Measurements from ENCODE around the gene ARSI.

The ARSI gene

DNA sequence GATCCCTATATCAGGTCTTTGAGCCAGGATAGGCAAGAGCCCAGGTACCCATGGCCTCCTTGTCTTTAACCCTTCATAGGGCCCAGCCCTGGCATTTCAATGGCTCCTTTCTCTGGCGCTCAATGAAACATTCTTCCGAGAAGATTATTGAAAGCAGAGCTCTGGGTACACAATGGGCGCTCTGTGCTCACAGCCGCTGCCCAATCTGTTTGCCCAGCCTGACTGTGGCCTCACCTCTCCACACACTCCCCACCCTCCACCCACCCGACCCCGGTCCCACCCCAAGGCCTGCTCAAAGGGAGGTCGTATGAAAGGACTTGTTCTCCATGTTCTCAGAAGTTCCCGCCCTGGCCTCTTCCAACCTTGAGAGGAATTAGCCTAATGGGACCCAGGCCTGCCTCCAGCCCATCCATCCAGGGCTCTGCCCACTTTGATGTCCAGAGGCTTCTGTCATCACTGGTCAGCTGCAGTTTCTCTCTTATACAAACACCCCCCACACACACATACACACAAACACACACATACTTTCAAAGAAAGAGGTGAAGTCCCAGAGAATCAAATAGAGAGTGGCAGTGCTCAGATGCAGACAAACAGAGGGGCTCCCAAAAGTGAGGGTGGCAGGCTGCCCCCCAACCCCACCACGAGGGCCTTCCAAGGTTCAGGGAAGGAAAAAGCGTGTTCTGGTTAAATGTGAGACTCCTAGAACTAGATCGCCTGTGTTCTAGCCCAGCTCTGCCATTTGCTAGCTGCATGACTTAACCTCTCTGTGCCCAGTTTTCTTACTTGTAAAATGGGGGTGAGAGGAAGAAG is 5.1 kb upstream of the ARSI start:
- no peak for DNase-seq (ENCODE audit: low spot score)

DNA sequence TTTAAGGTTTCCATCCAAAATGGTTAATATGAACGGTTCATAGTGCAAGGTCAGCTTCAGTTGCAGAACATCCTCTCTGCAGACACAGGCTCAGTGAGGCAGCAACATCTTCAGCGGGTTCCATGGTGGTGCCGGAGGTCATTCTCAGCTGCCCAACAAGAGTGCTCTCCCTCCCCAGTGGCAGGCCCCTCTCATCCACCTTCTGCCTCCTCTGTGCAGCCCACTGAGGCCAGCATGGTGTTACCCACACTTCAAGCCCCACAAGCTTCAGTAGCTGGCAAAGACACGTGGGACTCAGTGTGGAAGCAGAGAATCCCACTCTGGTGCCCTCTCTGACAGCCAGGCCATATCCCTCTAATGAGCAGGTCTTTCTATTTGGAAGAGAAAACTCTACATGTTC is 4.1 kb upstream of the ARSI start:
- DNase-seq (ENCODE audit: low spot score) = no peak

DNA sequence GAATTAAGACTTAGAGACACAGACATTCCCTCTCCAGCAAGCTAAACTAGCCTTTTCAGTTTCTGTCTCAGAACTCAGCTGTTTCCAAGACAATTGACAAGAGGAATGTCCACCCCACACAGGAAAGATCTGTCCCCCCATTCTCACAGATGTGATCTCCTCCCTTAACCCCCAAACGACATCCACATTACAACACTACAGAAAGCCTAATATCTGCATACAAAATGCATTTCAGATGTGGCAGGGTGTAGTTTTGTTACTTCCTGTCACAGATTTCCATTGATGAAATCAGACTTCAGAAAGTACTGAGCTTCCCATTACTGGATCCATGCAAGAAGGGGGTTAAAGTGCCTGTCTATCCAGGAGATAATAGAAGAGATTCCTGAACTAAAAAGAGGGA is 2.9 kb upstream of the ARSI start:
- no peak for DNase-seq (ENCODE audit: low spot score)

DNA sequence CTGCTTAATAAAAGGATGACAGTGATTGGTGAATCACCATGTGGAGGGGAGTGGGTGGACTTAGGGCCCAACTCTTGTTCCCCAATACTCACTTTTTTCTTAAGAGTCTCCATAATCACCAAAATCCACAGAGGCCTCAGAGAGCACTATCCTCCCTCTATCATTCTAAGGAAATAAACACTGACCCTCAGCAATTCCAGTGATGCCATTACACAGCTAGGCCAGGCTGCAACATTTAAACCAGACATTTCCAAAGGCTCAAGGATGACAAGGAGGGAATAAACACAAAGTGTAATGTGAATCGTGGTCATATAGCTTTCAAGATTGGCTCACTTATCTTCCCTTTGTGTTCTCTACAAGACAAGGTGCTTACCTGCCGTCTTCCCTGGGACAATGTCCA is 2.4 kb upstream of the ARSI start:
- DNase-seq (ENCODE audit: low spot score) = no peak

DNA sequence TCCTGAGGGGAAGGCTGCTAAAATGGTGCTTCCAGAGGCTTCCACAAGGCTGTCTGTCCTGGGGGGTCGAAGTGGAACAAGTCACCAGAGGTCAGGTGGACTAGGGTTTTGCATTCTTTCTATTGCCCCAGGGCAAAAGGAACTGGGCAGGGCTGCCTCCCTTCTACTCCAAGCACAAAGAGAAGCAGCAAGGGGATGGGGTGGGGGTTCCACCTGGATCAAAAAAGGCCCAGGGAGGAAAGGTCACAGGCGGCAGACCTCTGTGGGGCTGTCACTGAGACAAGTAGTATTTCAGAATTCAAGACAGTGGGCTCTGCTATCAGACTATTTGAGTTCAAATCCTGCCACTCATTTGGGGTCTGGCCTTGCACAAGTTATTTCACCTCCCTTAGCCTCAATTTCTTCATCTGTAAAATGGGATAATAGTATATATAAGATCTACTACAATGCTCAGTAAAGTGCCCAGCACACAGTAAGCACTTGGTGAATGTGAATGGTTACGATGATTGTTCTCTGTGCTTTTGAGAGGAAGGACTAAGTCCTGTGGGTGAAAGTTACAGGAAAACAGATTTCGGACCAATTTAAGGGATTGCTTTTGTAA is 1.9 kb upstream of the ARSI start:
- no peak for DNase-seq (ENCODE audit: low spot score)

DNA sequence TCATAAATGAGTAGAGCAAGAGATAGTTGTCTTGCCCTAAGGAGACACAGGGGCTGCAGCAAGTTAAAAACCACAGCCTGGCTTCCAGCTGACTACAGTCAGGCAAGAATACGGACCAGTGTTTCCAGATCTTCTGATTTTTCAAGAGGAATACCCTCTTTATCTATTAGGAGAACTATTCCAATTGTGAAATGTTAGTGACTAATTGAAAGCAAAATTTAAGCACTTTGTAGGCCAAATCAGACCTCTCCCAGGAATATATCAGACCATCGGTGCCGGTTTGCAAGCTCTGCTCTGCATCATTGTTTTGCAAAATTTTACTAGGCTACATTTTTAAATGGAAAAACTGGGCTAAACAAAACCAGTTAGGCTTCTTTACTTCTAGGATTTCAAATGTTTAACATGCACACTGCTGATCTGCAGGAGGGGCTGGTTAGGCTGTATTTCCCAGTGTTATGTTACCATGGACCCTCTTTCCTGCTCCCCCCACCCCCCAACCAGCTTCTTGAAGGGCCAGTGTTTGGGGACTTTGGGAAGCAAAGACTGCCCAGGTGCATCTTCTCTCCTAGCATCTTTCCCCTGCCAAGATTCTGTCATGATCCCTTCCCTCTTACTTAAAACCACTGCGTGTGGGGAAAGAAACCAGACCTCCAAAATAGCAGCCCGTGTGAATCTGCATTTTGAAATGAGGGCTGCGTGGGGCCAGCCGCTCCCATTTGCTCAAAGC is 1.1 kb upstream of the ARSI start:
- DNase-seq (ENCODE audit: low spot score) = no peak

DNA sequence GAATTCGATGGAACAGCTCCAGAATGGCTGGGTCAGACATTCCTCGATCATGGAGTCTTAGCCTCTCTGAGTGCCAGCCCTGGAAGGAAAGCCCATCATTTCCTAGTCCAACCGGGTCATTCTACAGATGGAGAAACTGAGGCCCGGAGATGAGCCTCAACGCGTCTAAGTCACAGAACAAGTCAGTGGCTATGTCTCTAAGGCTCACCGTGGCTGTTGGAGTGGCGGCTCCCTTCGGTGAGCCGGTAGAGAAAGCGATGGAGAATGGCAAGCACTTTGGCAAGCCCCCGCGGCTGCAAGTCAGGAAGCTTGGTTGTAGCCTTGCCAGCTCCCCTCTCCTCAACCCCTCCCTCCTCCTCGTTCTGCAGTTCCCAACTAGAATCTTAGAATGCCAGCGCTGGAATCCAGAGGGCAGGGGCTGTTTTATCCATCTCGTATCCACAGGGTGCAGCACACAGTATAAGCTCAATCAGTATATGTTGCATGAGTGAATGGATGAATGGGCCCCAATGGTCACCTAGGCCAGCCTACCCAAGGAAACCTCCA is 438 bp upstream of the ARSI start:
- DNase-seq (ENCODE audit: low spot score) = no peak

DNA sequence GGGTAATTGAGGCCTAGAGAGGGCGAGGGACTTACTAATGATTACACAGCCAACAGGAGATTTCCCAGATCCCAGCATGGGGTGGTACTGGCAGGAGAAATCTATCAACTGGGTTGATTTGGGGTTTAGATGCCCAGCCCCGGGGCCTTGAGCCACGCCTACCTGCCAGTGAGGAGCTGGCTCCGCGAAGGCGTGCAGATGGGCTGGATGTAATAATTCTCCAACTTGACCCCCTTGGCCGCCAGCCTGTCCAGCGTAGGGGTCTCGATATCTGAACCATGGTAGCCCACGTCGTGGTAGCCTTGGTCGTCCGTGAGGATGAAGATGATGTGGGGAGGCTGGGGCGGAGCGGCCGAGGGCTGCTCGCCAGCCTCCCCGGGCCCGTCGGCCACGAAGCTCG is 804 bp downstream of the ARSI start:
- no peak for DNase-seq (ENCODE audit: low spot score)

DNA sequence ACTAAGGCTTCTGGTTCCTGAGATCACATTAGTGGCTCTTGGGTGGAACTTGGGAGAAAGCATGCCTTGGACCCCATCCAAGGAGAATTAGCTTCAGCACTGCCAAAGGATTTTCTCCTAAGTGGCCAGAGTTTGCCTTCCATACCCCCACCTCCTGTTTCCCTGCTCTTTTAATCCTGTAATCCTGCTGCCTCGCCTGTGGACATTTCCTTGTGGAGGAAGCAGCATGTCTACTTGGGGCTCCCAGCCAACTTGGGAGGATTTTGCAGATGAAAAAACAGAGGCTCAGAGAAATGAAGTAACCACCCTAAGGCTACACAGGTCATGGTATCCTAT is 1.6 kb downstream of the ARSI start:
- DNase-seq (ENCODE audit: low spot score) = no peak

DNA sequence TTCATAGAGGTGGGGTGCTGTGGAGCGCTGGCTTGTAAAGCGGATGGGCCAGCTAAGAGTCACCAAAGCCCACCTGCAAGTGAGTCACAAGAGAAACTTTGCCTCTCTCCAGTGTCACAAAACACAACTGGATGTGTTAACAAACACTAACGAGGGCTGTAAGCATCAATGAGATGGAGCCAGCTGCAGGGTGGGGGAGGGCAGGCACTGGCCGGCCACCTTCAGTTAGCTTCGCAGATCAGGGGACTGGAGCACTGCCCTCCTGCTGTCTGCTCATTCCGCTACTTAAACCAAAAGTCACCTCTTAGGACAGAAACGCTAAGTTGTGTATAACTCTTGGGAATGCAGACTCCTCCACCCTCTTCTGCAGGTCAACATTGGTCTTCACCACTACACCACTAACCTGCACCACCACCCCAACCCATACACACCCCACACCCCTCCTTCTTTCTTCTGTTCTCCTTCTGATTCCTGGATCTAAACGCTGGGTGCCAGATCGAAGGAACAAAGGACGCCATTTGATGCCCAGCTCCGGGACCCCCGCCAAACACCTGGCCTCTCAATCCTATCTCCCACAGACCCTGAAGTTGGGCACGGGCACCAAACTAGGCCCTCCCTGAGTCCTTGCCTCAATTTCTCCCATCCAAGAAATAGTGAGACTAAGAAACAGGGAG is 2.1 kb downstream of the ARSI start:
- DNase-seq (ENCODE audit: low spot score) = no peak

DNA sequence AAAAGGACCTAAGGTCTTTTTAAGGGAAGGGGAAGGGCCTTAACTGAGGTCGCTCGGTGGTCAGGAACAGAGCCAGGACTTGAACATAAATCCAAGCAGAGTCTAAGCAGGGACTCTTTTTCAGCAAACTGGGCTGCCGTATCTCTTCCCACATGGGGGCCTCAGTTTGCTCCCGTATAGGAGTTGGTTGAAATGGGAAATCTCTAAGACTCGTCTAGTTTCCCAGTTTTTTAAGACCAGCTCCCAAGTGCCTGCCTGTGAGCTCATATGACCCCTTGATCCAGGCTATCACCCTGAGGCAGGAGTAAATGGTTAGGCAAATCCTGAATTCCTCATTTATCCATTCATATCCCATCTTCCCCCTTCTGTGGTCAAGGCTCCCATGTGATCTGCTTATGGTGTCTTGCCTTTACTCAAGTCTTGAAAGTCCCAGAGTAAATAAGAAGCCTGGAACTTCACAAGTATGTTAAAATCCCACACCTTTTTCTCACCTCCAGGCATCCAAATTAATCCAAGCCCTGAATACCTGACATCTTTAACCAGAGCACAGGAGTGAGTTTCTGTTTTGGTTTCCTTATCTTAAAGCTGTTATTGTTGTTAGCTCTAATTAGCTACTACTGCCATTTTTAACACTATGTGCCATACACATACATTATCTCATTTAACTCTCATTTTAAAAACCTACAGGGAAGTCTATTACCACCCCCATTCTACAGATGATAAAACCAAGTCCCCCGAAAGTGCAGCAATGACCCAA is 3.0 kb downstream of the ARSI start:
- DNase-seq (ENCODE audit: low spot score) = no peak

DNA sequence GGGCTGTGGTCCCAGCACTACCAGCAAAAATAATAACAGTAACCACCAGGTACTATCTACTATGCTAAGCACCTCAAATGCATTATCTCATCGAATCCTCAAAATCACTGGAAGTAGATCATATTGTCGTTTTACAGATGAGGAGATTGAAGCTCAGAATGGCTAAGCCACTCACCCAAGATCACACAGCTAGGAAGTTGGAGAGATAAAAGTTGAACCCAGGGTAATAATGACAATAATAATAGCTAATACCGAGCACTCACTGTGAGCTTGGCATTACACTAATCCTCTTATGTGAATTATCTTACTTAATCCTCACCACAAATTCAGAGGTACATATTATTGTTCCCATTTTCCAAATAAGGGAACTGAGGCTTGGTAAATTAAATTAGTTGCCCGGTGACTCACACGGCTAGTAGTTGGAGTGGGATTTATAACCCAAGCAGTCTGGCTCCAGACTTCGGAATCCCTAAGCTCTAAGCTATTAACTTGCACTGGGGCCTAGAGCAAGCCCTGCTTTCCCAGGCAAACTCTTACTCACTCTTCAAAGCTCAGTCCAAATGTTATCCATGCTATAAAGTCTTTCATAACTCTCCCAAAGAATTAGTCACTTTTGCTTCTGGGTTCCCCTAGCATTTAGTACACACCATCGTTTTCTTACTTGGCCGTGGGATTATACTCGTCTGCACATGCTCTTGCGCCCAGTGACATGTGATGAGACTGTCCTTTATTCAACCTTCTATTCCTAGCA is 3.8 kb downstream of the ARSI start:
- no peak for DNase-seq (ENCODE audit: low spot score)

DNA sequence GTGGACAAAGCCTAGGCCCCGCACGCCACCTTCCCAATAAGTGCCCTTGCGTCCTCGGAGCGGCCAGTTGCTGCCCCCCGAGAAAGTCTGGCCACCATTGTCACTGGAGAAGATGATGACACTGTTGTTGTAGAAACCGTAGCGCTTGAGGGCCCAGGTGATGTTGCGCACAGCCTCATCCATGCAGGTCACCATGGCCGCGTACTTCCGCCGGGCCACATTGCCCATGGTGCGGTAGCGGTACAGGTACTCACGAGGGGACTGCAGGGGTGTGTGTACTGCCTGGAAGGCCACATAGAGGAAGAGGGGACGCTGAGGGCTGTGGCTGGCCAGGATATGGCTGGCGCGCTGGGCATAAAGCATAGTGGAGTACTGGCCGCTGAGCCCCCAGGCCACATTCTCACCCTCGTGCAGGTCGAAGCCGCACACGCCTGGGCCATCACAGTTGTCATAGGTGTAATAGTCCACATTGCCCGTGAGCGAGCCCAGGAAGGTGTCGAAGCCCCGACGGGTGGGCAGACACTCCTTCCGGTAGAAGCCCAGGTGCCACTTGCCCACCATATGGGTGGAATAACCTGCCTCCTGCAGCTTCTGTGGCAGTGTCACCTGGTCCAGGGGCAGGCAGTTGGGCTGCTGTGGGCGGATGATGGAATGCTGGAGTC is 4.6 kb downstream of the ARSI start:
- DNase-seq (ENCODE audit: low spot score) = no peak

DNA sequence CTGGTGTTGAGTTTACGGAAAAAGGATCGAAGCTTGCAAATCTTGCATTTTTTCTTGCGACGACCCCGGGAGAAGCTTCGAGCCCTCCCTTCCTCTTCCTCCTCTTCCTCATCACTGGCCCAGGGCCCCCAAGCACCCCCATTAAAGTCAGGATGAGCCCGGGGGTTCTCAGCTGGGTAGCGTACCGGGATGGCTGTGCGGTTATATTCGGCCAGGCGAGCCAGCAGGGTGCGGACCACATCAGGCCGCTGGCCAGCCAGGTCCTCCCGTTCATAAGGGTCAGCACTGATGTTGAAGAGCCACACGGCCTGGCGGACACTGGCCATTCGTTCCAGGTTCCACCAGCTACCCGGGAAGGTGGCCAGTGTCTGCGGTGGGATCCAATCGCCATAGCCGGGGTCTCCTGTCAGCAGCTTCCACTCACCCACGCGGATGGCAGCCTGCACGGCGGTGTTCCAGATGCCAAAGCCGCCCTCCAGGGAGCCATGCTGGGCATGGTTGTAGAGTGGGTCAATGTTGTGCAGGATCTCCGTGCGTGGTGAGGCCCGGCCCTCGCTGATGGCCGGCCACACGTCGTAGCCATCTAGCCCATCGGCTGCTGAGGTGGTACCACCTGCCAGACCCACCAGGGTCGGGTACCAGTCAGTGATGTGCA is 5.3 kb downstream of the ARSI start:
- no peak for DNase-seq (ENCODE audit: low spot score)

DNA sequence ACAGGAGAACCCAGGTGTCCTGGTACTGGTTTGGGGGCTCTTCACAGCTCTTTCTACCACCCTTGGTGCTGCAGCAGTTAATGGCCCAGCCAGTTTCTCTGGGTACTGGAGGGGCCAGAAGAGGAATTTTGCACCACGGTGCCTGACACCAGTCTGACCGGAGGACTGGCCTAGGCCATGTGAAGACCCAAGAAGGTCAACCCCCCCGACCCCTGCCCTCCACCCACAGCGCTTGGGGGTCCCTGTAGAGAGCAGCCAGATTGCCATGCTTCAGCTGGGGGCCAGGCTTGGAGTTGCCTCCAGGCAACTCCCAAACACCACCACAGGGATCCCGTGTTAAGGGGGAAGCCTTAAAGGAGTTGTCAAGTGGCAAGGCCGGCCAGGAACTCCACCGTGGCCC is 6.2 kb downstream of the ARSI start:
- no peak for DNase-seq (ENCODE audit: low spot score)

DNA sequence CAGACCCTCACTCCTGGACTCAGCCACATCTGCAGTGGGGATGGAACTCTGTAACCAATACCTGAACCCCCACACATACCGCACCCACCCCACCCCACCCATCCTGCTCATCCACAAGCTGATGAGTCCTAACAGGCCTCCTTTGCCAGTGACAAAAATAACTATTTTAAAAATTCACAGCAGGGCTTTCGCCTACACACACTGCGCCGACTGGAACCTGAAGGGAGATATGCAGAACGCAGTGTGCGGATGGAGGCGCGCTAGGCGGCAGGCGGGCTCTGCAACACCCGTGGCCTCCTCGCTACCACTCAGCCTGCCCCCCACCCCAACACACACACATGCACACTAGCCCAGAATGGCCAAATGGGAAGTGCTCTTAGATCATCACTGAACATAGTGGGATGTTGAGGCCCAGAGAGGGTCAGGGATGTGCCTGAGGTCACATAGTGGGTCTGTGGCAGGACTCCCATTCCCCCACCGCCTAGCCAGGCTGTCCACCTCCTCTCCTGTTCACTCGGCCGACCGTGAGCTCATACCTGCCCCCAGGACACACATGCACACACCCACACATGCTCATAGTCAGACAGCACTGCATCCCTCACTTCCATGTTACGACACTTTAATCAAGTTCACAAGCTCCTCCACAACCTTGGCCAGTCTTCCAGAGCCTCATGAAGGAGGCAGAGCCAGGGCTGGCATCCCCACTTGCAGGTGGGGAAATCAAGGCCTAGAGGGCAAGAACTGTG is 6.8 kb downstream of the ARSI start:
- DNase-seq (ENCODE audit: low spot score) = no peak

DNA sequence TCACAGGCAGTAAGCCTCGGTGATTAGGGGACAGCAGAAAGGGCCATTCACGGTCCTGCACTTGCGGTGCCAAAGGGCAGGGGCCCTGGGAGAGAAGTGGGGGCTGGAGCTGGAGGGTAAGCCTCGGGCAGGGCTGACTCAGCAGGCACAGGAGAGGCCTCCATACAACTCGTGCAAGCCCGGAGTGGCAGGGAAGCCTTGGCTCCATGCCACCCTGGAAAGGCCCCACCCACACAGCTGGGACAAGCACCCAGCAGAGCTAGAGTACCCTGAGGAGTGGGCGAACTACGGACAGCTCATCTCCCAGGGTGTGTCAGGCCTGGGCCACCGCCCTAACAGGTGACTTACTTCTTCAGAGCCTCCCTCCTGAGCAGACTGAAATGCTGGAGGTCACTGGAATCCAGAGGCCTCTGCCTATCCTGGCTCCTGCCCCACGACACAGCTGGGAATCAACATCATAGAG is 7.5 kb downstream of the ARSI start:
- DNase-seq (ENCODE audit: low spot score) = no peak

DNA sequence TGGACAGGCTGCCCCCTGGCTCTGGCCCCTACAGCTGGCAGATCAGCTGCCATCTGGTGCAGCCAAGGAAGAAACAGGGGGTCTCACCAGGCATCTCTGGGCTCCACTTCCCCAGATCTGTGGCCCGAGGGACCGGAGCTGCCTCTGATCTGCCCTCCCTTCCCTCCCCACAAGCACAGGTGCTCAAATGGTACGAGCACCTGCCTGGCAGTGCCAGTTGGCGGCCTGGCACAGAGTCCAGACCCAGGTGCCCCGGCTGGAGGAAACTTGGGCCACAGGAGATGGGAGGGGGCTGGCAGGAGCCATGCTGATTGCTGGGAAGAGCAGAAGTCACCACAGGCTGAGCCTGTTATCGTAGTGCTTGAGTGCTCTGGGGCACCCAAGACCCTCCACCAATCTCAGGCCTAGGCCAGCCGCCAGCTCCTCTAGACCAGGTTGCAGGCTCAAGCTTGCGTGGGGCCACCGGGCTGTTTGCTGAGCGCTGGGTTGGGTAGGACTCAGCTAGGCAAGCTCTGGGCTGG is 8.1 kb downstream of the ARSI start:
- DNase-seq (ENCODE audit: low spot score) = no peak
